ENCODE results near the gene CFAP221. TPM values are rescaled to one million over a fixed set of nuclear protein-coding genes. Genes with fewer than 3 reads are reported as not detected.

Gene CFAP221
- total RNA-seq, 2 experiments from 2014 or later = not detected

DNA sequence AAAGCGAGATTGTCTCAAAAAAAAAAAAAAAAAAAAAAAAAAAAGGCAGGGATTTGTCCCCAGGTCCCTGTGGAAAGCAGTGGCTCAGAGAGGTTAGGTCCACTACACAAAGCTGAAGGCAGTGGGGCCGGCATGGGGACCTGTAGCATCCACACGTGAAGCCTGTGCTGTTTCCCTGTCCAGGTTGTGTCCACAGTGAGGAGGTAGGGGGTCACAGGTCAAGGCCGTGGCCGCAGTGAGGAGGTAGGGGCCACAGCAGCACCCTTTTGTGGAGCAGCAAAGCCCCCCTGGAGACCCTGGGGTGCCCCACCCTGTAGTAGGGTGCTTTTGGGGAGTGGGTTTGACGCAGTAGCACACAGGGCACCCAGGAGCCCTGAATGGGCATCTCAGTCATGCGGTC lies 148.7 kb downstream of the CFAP221 start:
- DNase-seq (ENCODE audit: low spot score) = no peak
- CTCF ChIA-PET (ENCODE audit: unreplicated experiment) = no interaction called here
- no peaks in the 10 kb centered on the region for H4K20me1 ChIP-seq (ENCODE audit: insufficient read depth, low read length)
- POLR2A ChIA-PET = interaction anchor here (1.1 kb wide), 1 partner anchor 14 kb away, joined by 3 read pairs; the partner anchor contains the start of gene TMEM177
- H3K79me2 ChIP-seq (ENCODE audit: insufficient read depth, low read depth, low read length) = no peaks in the 10 kb centered on the region
- no peaks in the 10 kb centered on the region for H3K9me3 ChIP-seq (ENCODE audit: low read length)
- H3K4me2 ChIP-seq (ENCODE audit: low read length) = no peak overlapping the region
- H3K4me3 ChIP-seq (ENCODE audit: low read depth, low read length, poor library complexity, severe bottlenecking) = no peak overlapping the region
- H3K9me2 ChIP-seq (ENCODE audit: insufficient read depth, low read length) = no peaks in the 10 kb centered on the region
- H3K36me3 ChIP-seq (ENCODE audit: insufficient read depth, low read length) = no peaks in the 10 kb centered on the region
- TF ChIP-seq, protein P1, sequence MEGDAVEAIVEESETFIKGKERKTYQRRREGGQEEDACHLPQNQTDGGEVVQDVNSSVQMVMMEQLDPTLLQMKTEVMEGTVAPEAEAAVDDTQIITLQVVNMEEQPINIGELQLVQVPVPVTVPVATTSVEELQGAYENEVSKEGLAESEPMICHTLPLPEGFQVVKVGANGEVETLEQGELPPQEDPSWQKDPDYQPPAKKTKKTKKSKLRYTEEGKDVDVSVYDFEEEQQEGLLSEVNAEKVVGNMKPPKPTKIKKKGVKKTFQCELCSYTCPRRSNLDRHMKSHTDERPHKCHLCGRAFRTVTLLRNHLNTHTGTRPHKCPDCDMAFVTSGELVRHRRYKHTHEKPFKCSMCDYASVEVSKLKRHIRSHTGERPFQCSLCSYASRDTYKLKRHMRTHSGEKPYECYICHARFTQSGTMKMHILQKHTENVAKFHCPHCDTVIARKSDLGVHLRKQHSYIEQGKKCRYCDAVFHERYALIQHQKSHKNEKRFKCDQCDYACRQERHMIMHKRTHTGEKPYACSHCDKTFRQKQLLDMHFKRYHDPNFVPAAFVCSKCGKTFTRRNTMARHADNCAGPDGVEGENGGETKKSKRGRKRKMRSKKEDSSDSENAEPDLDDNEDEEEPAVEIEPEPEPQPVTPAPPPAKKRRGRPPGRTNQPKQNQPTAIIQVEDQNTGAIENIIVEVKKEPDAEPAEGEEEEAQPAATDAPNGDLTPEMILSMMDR (conservative IDR thresholded peaks at IDR 0.05; ENCODE audit: low read length) = no peak
- TF ChIP-seq EZH2phosphoT487 (IDR thresholded peaks at IDR 0.05; ENCODE audit: borderline replicate concordance, low read depth, low read length) = no peak
- no TSS peak for BruUV-seq (replicated peaks)
- intact Hi-C loops (cut with micrococcal nuclease; ENCODE audit: unreplicated experiment) = no loop called here
- H2AFZ ChIP-seq (ENCODE audit: low read length) = no peak overlapping the region
- peaks cover 32% of the 10 kb centered on the region for H3K4me1 ChIP-seq (ENCODE audit: insufficient read depth, low read length, poor library complexity, severe bottlenecking)
- no peak overlapping the region for H3K27ac ChIP-seq (ENCODE audit: low read depth, low read length, poor library complexity, severe bottlenecking)

DNA sequence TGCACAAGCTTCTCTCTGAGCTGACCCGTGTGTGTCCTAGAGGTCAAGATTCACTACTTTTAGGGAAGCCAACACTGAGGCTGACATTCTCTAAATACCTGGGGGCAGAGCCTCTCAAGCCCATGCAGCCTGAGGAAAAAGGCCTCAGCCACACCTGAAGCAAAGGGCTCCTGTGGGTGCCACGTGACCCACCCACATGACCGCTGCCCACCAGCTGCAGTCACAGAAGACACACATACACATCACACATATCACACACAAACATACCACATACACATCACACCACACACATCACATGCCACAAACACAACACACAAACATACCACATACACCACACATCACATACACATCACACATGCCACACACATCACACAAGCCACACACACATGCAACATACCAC lies 149.3 kb downstream of the CFAP221 start:
- Histone ChIP-seq H3K9me2 (ENCODE audit: insufficient read depth, low read length) (no peaks in the 10 kb centered on the region), H3K79me2 (ENCODE audit: insufficient read depth, low read depth, low read length) (no peaks in the 10 kb centered on the region), H3K4me1 (ENCODE audit: insufficient read depth, low read length, poor library complexity, severe bottlenecking) (peaks cover 39% of the 10 kb centered on the region), H3K4me3 (ENCODE audit: low read depth, low read length, poor library complexity, severe bottlenecking) (no peak overlapping the region), H2AFZ (ENCODE audit: low read length) (no peak overlapping the region), H3K9me3 (ENCODE audit: low read length) (no peaks in the 10 kb centered on the region), H3K36me3 (ENCODE audit: insufficient read depth, low read length) (no peaks in the 10 kb centered on the region), H4K20me1 (ENCODE audit: insufficient read depth, low read length) (no peaks in the 10 kb centered on the region), H3K27ac (ENCODE audit: low read depth, low read length, poor library complexity, severe bottlenecking) (no peak overlapping the region), H3K4me2 (ENCODE audit: low read length) (no peak overlapping the region)
- POLR2A ChIA-PET = no interaction called here
- CTCF ChIA-PET (ENCODE audit: unreplicated experiment) = no interaction called here
- DNase-seq (ENCODE audit: low spot score) = no peak
- no TSS peak for BruUV-seq (replicated peaks)
- TF ChIP-seq, protein P1 (conservative IDR thresholded peaks at IDR 0.05; ENCODE audit: low read length) = no peak
- no peak for TF ChIP-seq EZH2phosphoT487 (IDR thresholded peaks at IDR 0.05; ENCODE audit: borderline replicate concordance, low read depth, low read length)
- intact Hi-C loops (cut with micrococcal nuclease; ENCODE audit: unreplicated experiment) = no loop called here

DNA sequence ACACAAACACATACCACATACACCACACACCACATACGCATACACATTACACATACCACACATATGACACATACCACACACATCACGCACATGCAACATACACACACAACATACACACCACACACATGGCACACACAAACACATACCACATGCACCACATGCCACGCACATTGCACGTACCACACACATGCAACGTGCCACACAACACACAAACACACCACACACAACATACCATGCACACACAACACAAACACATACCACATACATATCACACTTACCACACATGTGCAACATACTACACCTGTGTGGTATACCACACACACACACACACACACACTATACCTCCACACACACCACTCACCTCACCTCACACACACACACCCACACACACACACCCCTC lies 149.7 kb downstream of the CFAP221 start:
- POLR2A ChIA-PET = no interaction called here
- no peak overlapping the region for H3K27ac ChIP-seq (ENCODE audit: low read depth, low read length, poor library complexity, severe bottlenecking)
- no peaks in the 10 kb centered on the region for H3K9me2 ChIP-seq (ENCODE audit: insufficient read depth, low read length)
- no peaks in the 10 kb centered on the region for H3K9me3 ChIP-seq (ENCODE audit: low read length)
- no TSS peak for BruUV-seq (replicated peaks)
- TF ChIP-seq, protein P1 (conservative IDR thresholded peaks at IDR 0.05; ENCODE audit: low read length) = no peak
- intact Hi-C loops (cut with micrococcal nuclease; ENCODE audit: unreplicated experiment) = no loop called here
- no peaks in the 10 kb centered on the region for H3K36me3 ChIP-seq (ENCODE audit: insufficient read depth, low read length)
- peaks cover 43% of the 10 kb centered on the region for H3K4me1 ChIP-seq (ENCODE audit: insufficient read depth, low read length, poor library complexity, severe bottlenecking)
- H4K20me1 ChIP-seq (ENCODE audit: insufficient read depth, low read length) = no peaks in the 10 kb centered on the region
- H3K79me2 ChIP-seq (ENCODE audit: insufficient read depth, low read depth, low read length) = no peaks in the 10 kb centered on the region
- CTCF ChIA-PET (ENCODE audit: unreplicated experiment) = no interaction called here
- no peak overlapping the region for H3K4me3 ChIP-seq (ENCODE audit: low read depth, low read length, poor library complexity, severe bottlenecking)
- no peak overlapping the region for H2AFZ ChIP-seq (ENCODE audit: low read length)
- H3K4me2 ChIP-seq (ENCODE audit: low read length) = no peak overlapping the region
- no peak for DNase-seq (ENCODE audit: low spot score)
